ENCODE measurements around the gene PRDM1. TPM values are rescaled to one million over a fixed set of nuclear protein-coding genes. Genes with fewer than 3 reads are reported as not detected.

The PRDM1 gene
- total RNA-seq, 2 experiments from 2014 or later, result 20.2 to 21.1 TPM

DNA sequence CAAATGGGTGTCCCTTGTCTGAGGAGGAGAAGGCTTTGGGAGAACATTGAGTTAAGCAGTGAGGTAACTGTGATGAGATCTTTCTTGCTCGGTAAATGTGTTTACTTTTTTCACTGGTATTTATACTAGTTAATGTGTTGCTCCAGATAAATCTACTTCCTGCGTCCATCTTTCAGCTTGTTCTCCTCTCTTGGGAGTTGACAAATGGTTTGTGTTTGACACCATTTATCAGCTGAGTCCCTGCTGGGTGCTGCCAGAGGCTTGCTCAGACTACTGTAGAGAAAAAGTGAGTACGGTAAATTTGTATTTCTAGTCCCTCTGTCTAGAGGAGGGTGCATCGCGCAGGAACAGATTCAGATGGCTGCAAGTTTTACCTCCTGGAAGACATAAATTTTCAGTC is 8.3 kb upstream of the PRDM1 start:
- no peak for ATAC-seq (ENCODE audit: low read depth)
- Mint-ChIP-seq H3K36me3 (no peaks in the 10 kb centered on the region), H3K4me1 (peaks cover 4% of the 10 kb centered on the region), H3K27me3 (peaks cover 35% of the 10 kb centered on the region), H3K9me3 (no peaks in the 10 kb centered on the region), H3K27ac (no peak overlapping the region), H3K4me3 (no peak overlapping the region)
- POLR2A ChIA-PET, result no interaction called here
- no peak for DNase-seq

DNA sequence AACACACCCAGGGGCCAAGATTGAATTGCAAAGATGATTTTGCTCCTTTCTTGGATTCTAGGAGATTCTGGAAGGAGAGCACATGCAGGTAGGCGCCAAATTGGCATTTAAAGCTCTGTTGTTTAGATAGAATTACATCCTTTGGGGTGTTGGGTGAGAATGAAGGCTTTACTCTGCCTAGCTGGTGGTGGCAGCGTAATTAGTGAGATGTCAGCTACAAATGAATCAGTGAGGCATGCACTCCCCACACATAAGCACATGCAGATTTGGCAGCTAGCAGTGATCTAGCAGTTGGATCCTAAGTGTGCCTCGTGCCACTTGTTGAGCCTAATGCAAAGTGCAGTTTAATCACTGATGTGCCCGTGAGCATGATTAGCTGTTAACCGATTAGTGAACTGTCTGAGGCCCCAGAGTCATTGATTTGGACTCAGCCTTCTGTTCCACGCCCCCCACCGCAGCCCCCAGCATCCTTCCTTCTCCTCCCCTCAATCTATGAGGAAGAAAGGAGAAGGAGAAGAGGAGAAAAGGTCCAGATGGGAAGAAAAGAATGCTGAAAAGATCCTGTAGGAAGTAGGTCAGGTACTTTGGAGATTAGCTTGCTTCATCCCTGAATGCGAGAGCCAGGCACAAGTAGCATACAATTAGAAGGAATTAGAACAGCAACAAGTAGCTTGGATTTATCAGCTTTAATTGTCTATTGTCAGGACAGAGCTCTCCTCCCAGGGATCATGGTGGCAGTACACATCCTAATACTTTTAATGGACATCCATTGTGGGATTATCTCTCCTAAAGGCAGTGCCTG is 6.0 kb upstream of the PRDM1 start:
- ATAC-seq (ENCODE audit: low read depth), result no peak
- no peaks in the 10 kb centered on the region for H3K9me3 Mint-ChIP-seq
- H3K36me3 Mint-ChIP-seq, result no peaks in the 10 kb centered on the region
- DNase-seq, result no peak
- POLR2A ChIA-PET, result interaction anchor here (1.2 kb wide), 1 partner anchor 88 kb away, joined by 3 read pairs; no protein-coding TSS in a partner anchor
- no peak overlapping the region for H3K4me3 Mint-ChIP-seq
- peaks cover 41% of the 10 kb centered on the region for H3K27me3 Mint-ChIP-seq
- H3K4me1 Mint-ChIP-seq, result peaks cover 22% of the 10 kb centered on the region
- no peak overlapping the region for H3K27ac Mint-ChIP-seq

DNA sequence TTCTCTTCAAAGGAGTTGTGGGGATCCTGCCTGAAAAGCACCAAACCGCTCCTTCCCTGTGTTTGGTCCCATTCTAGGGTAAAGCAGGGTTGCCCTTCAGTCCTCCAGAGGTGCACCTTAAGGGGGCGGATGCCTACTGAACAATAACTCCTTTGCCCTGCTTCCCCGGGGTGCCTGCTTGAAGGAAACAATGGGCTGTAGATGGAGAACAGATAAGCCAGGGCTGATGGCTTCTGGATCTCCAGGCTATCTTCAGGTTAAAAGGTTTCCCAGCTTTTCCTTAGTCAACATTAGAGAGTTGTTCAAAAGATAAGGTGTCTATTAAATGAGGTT is 5.4 kb upstream of the PRDM1 start:
- no peak for DNase-seq
- H3K4me1 Mint-ChIP-seq, result peaks cover 26% of the 10 kb centered on the region
- H3K27ac Mint-ChIP-seq, result no peak overlapping the region

DNA sequence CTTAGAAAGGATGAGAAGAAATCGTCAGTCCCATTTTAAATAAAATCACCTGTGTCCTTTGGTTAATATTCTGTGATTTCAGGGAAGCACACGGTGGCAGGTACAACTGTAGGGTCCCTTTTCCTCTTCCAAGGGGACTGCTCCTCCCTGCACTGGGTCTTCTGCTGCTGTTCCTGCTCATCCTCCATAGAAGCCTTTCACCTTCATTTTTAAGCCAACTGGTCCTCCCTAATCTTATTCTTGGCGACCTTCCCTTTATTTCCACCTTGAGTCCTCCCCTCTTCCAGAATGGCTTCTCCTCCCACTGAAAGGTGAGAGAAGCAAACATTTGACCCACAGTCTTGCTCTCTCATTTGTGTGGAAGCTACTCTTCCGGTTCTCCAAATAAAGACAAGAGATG is 4.4 kb upstream of the PRDM1 start:
- peaks cover 33% of the 10 kb centered on the region for H3K4me1 Mint-ChIP-seq
- POLR2A ChIA-PET, result no interaction called here
- H3K9me3 Mint-ChIP-seq, result no peaks in the 10 kb centered on the region
- no peaks in the 10 kb centered on the region for H3K36me3 Mint-ChIP-seq
- H3K27me3 Mint-ChIP-seq, result peaks cover 40% of the 10 kb centered on the region
- no peak for DNase-seq
- H3K4me3 Mint-ChIP-seq, result no peak overlapping the region
- ATAC-seq (ENCODE audit: low read depth), result no peak
- no peak overlapping the region for H3K27ac Mint-ChIP-seq

More for the DNA sequence above, 5.4 kb upstream of the PRDM1 start:
- Mint-ChIP-seq H3K27me3 (peaks cover 41% of the 10 kb centered on the region), H3K36me3 (no peaks in the 10 kb centered on the region), H3K4me3 (no peak overlapping the region), H3K9me3 (no peaks in the 10 kb centered on the region)
- ATAC-seq (ENCODE audit: low read depth), result no peak
- POLR2A ChIA-PET, result no interaction called here

DNA sequence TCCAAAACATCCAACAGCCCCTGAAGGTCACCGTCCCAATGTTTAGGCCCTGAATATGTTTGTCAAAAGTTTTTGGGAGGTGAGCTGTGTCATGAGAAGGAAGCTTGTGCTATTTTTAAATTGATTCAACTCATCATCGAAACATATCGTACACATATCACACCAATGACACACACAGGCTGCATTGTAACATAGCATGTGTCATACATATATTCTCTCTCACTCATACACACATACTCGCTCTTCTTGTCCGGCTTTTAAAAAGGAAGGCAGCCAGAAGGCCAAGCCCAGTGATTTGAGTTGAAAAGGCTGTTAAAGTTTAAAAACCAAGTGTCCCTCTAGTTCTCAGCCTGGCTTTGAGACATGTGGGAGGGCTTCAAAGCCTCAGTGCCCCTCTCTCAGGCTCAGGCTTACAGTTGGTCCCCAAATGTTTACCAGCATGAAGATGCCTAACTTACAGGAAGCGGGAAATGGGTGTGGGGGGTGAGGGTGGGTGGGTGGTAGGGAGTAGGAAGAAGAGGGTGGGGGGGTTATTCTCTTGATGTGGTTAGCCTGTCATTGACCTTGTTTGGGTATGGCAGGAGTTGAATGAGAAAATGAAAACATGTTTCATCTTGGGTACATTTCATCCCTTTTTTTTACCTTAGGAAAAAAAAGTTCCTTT is 3.3 kb upstream of the PRDM1 start:
- Mint-ChIP-seq H3K27ac (no peak overlapping the region), H3K9me3 (no peaks in the 10 kb centered on the region), H3K4me1 (peaks cover 41% of the 10 kb centered on the region), H3K4me3 (peak overlapping the region; percentile 41), H3K27me3 (peaks cover 38% of the 10 kb centered on the region), H3K36me3 (no peaks in the 10 kb centered on the region)
- ATAC-seq (ENCODE audit: low read depth) (no peak), DNase-seq (no peak)
- POLR2A ChIA-PET, result interaction anchor here (0.9 kb wide), 1 partner anchor 15 kb away, joined by 3 read pairs; no protein-coding TSS in a partner anchor

DNA sequence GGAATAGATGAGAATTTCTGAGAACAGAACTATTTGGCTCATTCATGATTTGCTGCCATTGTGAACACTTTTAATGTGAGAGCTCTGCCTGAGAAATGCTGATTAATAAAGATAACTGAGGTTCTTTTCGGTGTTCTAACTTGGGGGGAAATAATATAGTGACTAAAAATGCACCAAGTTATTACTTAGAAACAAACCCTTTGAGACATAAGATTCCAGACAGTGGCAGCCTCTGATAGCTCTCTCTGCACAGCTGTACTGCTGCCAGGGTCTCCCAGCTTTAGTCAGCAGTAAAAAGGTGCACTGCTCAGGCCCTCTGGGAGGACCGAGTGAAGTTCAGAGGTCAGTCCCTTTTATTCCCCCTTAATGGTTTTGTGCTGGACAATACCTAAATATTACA is 2.5 kb upstream of the PRDM1 start:
- Mint-ChIP-seq H3K4me1 (peaks cover 47% of the 10 kb centered on the region), H3K4me3 (peak overlapping the region; percentile 12), H3K27ac (no peak overlapping the region)

DNA sequence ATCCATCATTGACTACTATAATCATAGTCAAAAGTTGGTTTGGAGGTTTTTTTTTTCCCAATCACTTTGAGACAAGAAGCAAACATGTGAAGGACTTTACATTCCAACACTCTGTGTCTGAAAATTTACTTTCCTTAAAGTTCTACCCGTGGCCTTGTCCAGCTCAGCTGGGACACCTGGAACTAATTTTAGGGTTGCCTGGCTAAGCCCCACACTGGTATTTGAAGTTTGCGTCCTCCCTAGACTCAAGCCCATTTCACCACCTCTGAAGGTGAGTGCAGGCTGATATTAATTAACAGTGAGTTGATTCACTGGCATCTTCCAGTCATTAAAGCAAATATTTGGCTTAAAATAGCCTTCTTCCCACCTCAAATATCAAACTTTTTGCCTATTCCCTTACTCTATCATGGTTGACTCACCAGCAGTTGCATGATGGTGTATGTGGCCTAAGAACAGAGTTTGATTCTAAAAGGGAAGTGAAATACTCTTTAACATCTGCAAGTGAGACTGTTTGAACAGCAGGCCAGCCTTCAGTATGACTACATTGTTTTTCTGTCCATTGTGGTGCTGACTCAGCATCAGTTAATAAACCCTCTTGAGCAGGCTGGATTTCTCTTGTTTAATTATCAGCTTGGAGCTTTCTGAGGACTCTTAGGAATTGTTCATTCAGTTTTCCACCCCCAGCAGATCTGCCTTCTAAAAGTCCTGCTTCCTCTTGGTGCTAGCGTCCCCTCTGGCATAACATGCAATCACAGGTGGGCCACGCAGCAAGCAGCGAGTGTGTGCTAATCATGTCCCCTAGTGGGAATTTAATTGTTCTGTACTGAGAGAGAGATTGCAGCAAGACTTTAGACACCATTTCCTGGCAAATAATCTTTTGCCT is 1.8 kb upstream of the PRDM1 start:
- Mint-ChIP-seq H3K4me3 (no peak overlapping the region), H3K9me3 (no peaks in the 10 kb centered on the region), H3K27ac (no peak overlapping the region), H3K36me3 (peaks cover 2% of the 10 kb centered on the region), H3K27me3 (peaks cover 41% of the 10 kb centered on the region), H3K4me1 (peaks cover 47% of the 10 kb centered on the region)
- no peak for DNase-seq
- no peak for ATAC-seq (ENCODE audit: low read depth)
- POLR2A ChIA-PET, result interaction anchor here (0.9 to 1.0 kb wide), 2 partner anchors 13 to 92 kb away, joined by 3 read pairs; no protein-coding TSS in a partner anchor

More for the DNA sequence above, 2.5 kb upstream of the PRDM1 start:
- no peak for DNase-seq
- peaks cover 2% of the 10 kb centered on the region for H3K36me3 Mint-ChIP-seq
- H3K27me3 Mint-ChIP-seq, result peaks cover 38% of the 10 kb centered on the region
- H3K9me3 Mint-ChIP-seq, result no peaks in the 10 kb centered on the region
- POLR2A ChIA-PET, result interaction anchor here (0.9 to 1.0 kb wide), 2 partner anchors 14 to 91 kb away, joined by 3 read pairs; no protein-coding TSS in a partner anchor
- ATAC-seq (ENCODE audit: low read depth), result no peak

DNA sequence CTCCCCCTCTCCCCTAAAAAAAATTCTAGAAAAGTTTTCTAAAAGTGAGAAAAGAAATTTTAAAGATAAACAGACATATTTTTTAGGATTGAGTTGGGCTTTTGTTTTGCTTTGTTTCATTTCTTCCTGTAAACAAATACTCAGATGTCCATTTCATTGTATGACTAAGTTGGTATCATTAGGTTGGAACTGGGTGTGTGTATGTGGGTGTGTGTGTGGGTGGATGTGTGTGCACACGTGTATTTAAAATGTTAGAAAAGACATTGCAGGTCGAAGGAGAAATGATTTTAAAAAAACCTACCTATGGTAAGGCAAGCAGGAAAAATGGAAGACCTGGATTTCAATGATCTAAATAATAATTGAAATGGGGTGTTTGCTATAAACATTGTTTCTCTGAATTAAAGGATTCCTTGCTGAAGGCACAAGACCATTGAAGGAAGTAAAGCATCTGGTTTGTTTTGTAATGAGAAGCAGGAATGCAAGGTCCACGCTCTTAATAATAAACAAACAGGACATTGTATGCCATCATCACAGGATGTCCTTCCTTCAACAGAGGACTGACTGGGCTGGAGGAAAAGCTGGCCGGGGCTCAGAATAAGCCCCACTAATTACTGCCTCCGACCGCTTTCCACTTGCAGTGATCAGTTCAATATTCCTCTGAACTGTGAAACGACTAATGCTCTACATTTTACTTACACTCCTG is 996 bp upstream of the PRDM1 start:
- Mint-ChIP-seq H3K36me3 (peaks cover 2% of the 10 kb centered on the region), H3K9me3 (no peaks in the 10 kb centered on the region), H3K27ac (no peak overlapping the region), H3K27me3 (peaks cover 43% of the 10 kb centered on the region), H3K4me3 (peak overlapping the region; percentile 90), H3K4me1 (peaks cover 53% of the 10 kb centered on the region)
- POLR2A ChIA-PET, result interaction anchor here (2.3 kb wide), 1 partner anchor 92 kb away, joined by 12 read pairs; no protein-coding TSS in a partner anchor
- DNase-seq (no peak), ATAC-seq (ENCODE audit: low read depth) (no peak)

DNA sequence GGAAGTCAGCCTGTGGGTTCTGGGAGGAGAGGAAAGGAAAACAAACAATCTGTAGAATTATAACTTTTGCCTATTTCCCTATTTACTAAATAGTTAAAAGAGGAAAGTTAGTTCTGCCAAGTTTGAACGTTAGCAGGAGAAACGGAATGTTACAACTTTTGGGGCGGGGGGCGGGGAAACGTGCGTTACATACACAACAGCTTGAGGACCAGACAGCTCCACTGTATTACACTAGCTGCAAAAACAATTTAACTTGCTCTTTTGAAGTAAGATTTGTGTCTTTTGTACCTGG is 498 bp upstream of the PRDM1 start:
- H3K4me3 Mint-ChIP-seq, result peak overlapping the region; percentile 90
- H3K9me3 Mint-ChIP-seq, result no peaks in the 10 kb centered on the region
- DNase-seq (no peak), ATAC-seq (ENCODE audit: low read depth) (no peak)
- H3K27ac Mint-ChIP-seq, result peak overlapping the region; percentile 75
- peaks cover 56% of the 10 kb centered on the region for H3K4me1 Mint-ChIP-seq
- H3K36me3 Mint-ChIP-seq, result peaks cover 3% of the 10 kb centered on the region
- POLR2A ChIA-PET, result interaction anchor here (2.3 kb wide), 1 partner anchor 92 kb away, joined by 12 read pairs; no protein-coding TSS in a partner anchor
- peaks cover 42% of the 10 kb centered on the region for H3K27me3 Mint-ChIP-seq

DNA sequence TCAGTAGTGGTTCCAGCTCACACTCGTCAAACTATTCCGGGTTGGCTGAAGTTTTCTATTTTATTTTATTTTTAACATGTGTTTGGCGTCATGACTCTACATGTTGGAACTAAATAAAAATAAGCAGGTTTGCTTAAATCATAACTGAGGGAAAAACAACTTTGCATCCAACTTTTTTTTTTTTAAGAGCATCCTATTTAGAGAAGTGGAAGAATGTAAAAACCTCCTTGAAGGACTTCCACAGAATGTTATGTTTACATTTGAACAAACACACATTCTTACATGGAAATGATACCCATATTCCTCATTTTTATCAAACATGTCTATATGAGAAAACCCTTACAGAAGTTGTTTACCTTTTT is 659 bp downstream of the PRDM1 start:
- Mint-ChIP-seq H3K9me3 (no peaks in the 10 kb centered on the region), H3K27ac (no peak overlapping the region), H3K36me3 (peaks cover 3% of the 10 kb centered on the region), H3K27me3 (peaks cover 38% of the 10 kb centered on the region), H3K4me3 (peak overlapping the region; percentile 66), H3K4me1 (peaks cover 58% of the 10 kb centered on the region)
- ATAC-seq (ENCODE audit: low read depth) (no peak), DNase-seq (no peak)
- POLR2A ChIA-PET, result interaction anchor here (1.3 to 2.3 kb wide), 4 partner anchors 10 to 93 kb away, joined by 4 to 12 read pairs (median 6); no protein-coding TSS in a partner anchor

DNA sequence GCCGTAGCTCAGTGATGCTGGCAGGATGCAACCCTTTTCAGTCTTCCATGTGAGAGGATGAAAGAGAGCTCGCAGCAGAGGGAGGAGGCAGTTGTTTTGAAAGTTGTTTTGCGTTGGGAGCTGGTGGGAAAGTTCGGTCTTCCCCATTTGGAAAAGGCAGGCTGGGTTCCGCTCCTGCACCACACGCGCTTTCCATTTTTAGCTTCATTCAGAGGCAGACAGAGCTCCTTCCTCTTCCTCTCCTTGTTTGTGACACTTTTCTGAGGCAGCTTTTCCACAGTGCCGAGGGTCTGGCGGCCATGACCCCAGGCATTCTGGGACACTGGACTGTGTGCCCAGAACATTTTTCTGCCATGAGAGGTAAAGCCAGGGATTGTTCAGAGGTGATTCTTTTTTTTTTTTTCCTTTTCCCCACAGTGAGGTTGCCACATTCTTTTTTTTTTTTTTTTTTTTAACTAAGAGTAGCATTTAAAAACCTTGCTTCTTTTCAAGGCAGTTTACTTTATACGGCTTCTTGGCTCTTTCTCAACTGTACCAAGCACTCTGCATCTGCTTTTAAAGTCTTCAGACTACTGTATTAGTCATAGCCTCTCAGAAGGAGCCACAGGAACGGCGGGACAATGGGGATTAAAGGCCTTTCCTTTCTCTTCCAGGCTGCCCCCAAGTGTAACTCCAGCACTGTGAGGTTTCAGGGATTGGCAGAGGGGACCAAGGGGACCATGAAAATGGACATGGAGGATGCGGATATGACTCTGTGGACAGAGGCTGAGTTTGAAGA is 1.6 kb downstream of the PRDM1 start:
- Mint-ChIP-seq H3K9me3 (no peaks in the 10 kb centered on the region), H3K27me3 (peaks cover 35% of the 10 kb centered on the region), H3K4me1 (peaks cover 56% of the 10 kb centered on the region), H3K4me3 (peak overlapping the region; percentile 66), H3K36me3 (peaks cover 5% of the 10 kb centered on the region), H3K27ac (peak overlapping the region; percentile 50)
- POLR2A ChIA-PET, result interaction anchor here (0.7 to 1.5 kb wide), 4 partner anchors 9 to 1235 kb away, joined by 4 to 6 read pairs (median 4); no protein-coding TSS in a partner anchor
- ATAC-seq (ENCODE audit: low read depth) (no peak), DNase-seq (no peak)

DNA sequence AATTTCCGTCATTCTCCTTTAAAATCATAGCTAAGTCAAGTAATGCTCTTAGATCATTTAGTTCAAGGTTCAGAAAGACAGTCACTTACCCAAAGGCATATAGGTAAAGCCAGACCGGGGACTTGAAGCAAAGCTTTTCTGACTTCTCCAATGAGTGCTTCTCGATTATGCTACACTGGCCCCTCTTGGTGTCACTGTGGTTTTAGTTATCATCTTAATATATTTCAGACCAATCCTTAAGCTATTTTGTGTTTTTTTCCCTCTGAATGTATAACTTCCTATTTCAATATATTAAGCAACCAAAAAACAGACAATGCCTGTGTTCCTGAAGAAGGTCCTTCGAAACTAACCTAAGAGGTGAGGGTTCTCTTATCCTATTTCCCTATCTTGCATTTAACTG is 3.9 kb downstream of the PRDM1 start:
- no peak for DNase-seq
- ATAC-seq (ENCODE audit: low read depth), result no peak
- Mint-ChIP-seq H3K27ac (no peak overlapping the region), H3K4me1 (peaks cover 49% of the 10 kb centered on the region), H3K27me3 (peaks cover 31% of the 10 kb centered on the region), H3K36me3 (peaks cover 10% of the 10 kb centered on the region), H3K9me3 (no peaks in the 10 kb centered on the region), H3K4me3 (peak overlapping the region; percentile 11)
- POLR2A ChIA-PET, result interaction anchor here (1.7 kb wide), 1 partner anchor 9 kb away, joined by 7 read pairs; no protein-coding TSS in a partner anchor

Measured in activated naive CD8-positive, alpha-beta T cell treated with anti-CD3 and anti-CD28 coated beads, Interleukin-2, amount 10 ng/mL, durations not matched to agents 7 days and 5 days (primary cell).